ENCODE measurements around the gene NACC2.

The NACC2 gene

GRCh38 chr9:136009516-136009915, 85.6 kb downstream of the NACC2 start:
- no peak overlapping the region for H3K27ac Mint-ChIP-seq
- H3K4me3 Mint-ChIP-seq, result no peak overlapping the region
- ATAC-seq (peak; percentile 29), DNase-seq (no peak)
- no peaks in the 10 kb centered on the region for H3K27me3 Mint-ChIP-seq
- no peaks in the 10 kb centered on the region for H3K4me1 Mint-ChIP-seq
- H3K9me3 Mint-ChIP-seq, result no peaks in the 10 kb centered on the region

GRCh38 chr9:136008693-136008997, 86.4 kb downstream of the NACC2 start:
- ATAC-seq (no peak), DNase-seq (no peak)
- Mint-ChIP-seq H3K27me3 (no peaks in the 10 kb centered on the region), H3K4me1 (no peaks in the 10 kb centered on the region), H3K27ac (no peak overlapping the region), H3K4me3 (no peak overlapping the region), H3K9me3 (no peaks in the 10 kb centered on the region)

- Mint-ChIP-seq H3K27ac (no peak overlapping the region), H3K27me3 (no peaks in the 10 kb centered on the region), H3K4me3 (no peak overlapping the region), H3K9me3 (no peaks in the 10 kb centered on the region), H3K4me1 (no peaks in the 10 kb centered on the region)
- no peak for ATAC-seq
- DNase-seq, result no peak
Observed at GRCh38 chr9:136007934-136008692, 87.0 kb downstream of the NACC2 start.

- Mint-ChIP-seq H3K27me3 (no peaks in the 10 kb centered on the region), H3K27ac (peak overlapping the region in 1 of 2 donors; percentile 9)
- no peak for ATAC-seq
Observed at GRCh38 chr9:136007276-136007933, 87.7 kb downstream of the NACC2 start.

DNA sequence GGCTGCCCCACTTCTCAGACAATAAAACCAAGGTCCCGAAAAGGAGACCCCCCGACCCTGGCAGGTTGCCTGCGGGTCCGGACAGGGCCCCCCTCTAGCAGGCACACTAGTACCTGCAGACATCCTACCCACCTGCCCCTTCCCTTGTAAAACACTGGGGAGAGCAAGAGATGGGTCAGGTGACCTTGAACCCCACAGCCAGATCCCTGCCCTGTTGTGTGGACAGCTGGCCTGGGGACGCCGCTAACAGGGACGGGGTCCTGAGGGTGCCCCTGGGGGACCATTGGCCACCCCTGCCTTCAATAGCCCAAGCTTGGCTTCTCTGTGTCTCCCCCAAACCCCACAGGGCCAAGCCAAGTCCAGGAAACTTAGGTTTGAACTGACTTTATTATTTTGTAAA, 88.9 kb downstream of the NACC2 start:
- DNase-seq, result no peak
- no peak overlapping the region for H3K4me3 Mint-ChIP-seq
- H3K27me3 Mint-ChIP-seq, result no peaks in the 10 kb centered on the region
- H3K9me3 Mint-ChIP-seq, result no peaks in the 10 kb centered on the region
- H3K4me1 Mint-ChIP-seq, result no peaks in the 10 kb centered on the region
- ATAC-seq, result no peak
- no peak overlapping the region for H3K27ac Mint-ChIP-seq

More at GRCh38 chr9:136007276-136007933, 87.7 kb downstream of the NACC2 start:
- Mint-ChIP-seq H3K9me3 (no peaks in the 10 kb centered on the region), H3K4me1 (no peaks in the 10 kb centered on the region), H3K4me3 (no peak overlapping the region)
- DNase-seq, result no peak

- no peak for DNase-seq
- Mint-ChIP-seq H3K4me3 (no peak overlapping the region), H3K4me1 (no peaks in the 10 kb centered on the region), H3K9me3 (no peaks in the 10 kb centered on the region), H3K27me3 (no peaks in the 10 kb centered on the region), H3K27ac (no peak overlapping the region)
- ATAC-seq, result no peak
Observed at GRCh38 chr9:136004712-136005111, 90.4 kb downstream of the NACC2 start.

GRCh38 chr9:136004219-136004618, 90.9 kb downstream of the NACC2 start:
- Mint-ChIP-seq H3K27me3 (no peaks in the 10 kb centered on the region), H3K9me3 (no peaks in the 10 kb centered on the region), H3K27ac (no peak overlapping the region), H3K4me1 (no peaks in the 10 kb centered on the region), H3K4me3 (no peak overlapping the region)
- DNase-seq (no peak), ATAC-seq (no peak)

DNA sequence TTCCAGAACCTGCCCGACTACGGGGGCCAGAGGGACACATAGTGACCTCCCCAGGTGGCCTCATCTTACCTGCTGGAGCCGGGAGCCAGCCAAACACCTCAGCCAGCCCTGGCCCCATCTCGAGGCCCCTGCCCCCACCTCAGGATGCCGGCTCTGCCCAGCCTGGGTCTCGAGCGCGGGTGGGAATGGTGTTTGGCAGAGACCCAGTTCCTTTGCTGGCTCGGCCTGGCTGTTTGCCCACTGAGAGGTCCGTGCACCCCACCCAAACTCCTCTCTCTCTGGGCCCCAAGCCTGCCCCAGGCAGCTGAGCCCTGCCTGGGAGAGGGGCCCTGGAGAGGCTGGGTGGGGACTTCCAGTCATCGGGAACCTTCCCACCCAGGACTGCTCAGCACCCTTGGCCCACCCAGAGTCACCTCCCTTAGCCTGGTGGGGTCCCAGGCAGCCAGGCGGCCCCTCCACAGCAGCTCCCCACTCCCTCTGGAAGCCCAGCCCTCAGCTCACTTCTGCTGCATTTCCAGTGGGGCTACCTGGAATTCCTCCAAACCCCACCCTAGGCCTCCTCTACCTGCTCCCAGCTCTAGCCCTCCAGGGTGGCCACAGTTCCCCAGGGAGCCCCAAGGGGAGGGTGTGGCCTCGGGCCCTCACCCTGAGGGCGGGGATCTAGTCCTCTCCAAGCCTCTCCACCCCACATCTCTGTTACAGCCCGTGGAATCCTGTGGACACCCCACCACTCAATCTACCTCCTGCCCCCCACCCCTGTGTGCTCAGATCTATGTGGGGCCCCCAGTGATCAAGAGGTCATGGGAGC, 91.5 kb downstream of the NACC2 start:
- no peaks in the 10 kb centered on the region for H3K27me3 Mint-ChIP-seq
- no peak for DNase-seq
- peak; percentile 17 for ATAC-seq
- no peaks in the 10 kb centered on the region for H3K9me3 Mint-ChIP-seq
- no peak overlapping the region for H3K27ac Mint-ChIP-seq
- no peak overlapping the region for H3K4me3 Mint-ChIP-seq
- no peaks in the 10 kb centered on the region for H3K4me1 Mint-ChIP-seq

DNA sequence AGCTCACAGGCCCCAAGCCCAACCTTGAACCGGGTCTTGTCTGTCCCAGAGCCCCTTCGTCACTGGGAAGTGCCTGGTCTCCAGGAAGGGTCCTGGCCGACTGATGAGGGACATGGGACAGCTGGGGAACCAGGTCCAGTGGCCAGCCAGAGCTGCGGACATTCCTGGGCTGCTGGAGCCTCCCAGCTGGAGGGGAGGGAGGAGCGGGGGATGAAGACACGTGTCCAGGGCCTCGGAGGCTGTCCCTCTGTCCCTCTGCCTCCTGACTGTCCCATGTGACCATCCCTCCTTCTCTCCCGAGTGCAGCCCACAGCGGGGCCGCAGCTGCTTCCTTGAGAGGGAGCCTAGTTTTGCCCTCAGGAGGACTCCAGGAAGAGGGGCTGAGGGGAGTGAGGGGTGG, 92.2 kb downstream of the NACC2 start:
- Mint-ChIP-seq H3K4me1 (no peaks in the 10 kb centered on the region), H3K4me3 (no peak overlapping the region), H3K27me3 (no peaks in the 10 kb centered on the region), H3K9me3 (no peaks in the 10 kb centered on the region), H3K27ac (no peak overlapping the region)
- no peak for DNase-seq
- no peak for ATAC-seq

- no peak overlapping the region for H3K27ac Mint-ChIP-seq
- DNase-seq (no peak), ATAC-seq (no peak)
- no peaks in the 10 kb centered on the region for H3K4me1 Mint-ChIP-seq
- H3K4me3 Mint-ChIP-seq, result no peak overlapping the region
- H3K27me3 Mint-ChIP-seq, result no peaks in the 10 kb centered on the region
- no peaks in the 10 kb centered on the region for H3K9me3 Mint-ChIP-seq
Observed at GRCh38 chr9:136002215-136002614, 92.9 kb downstream of the NACC2 start.

DNA sequence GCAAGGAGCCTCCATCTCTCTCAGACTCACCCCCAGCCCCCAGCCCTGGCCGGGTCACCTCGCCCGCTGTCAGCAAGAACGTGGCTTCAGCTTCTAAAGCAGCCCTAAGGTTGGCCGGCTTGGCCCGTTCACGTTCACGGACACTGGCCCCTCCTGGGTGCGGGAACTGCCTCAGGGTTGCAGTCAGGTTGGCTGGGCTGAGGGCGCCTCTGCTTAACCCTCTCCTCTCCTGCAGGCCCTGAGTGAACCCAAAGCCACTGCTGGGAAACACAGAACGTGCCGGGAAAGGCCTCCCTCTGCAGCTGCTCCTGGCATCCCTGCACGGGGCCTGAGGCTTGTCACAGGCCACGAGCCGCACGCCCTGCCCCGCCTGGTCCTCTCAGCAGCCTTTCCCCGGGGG, 93.9 kb downstream of the NACC2 start:
- H3K27ac Mint-ChIP-seq, result no peak overlapping the region
- ATAC-seq, result no peak
- H3K4me1 Mint-ChIP-seq, result no peaks in the 10 kb centered on the region

GRCh38 chr9:135998410-135999071, 96.5 kb downstream of the NACC2 start:
- H3K27ac Mint-ChIP-seq, result peak overlapping the region in 1 of 2 donors; percentile 42
- ATAC-seq (no peak), DNase-seq (no peak)
- H3K27me3 Mint-ChIP-seq, result no peaks in the 10 kb centered on the region
- peaks cover 11% of the 10 kb centered on the region for H3K4me1 Mint-ChIP-seq
- no peak overlapping the region for H3K4me3 Mint-ChIP-seq
- H3K9me3 Mint-ChIP-seq, result no peaks in the 10 kb centered on the region

More for the DNA sequence above, 93.9 kb downstream of the NACC2 start:
- H3K4me3 Mint-ChIP-seq, result no peak overlapping the region
- no peak for DNase-seq
- H3K27me3 Mint-ChIP-seq, result no peaks in the 10 kb centered on the region
- no peaks in the 10 kb centered on the region for H3K9me3 Mint-ChIP-seq

DNA sequence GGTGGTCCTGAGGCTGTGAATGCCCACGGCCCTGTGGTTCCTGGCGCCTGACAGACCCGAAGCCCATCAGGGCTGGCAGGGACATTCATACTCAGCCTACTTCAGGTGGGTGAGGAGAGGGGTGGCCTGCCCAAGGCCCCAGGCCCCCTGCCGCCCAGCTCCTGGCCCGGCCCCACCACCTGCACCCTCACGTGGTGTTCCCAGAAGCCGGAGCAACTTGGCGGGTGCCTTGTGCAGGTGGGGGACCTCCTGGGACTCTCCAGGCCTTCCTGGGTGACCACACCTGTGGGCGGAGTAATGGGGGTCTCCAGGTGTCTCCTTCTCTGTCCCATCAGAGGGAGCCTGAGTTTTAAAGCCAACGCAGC, 97.1 kb downstream of the NACC2 start:
- Mint-ChIP-seq H3K4me3 (no peak overlapping the region), H3K4me1 (peaks cover 11% of the 10 kb centered on the region), H3K27ac (no peak overlapping the region), H3K9me3 (no peaks in the 10 kb centered on the region), H3K27me3 (no peaks in the 10 kb centered on the region)
- no peak for DNase-seq
- no peak for ATAC-seq

GRCh38 chr9:135997090-135998015, 97.7 kb downstream of the NACC2 start:
- Mint-ChIP-seq H3K4me1 (peaks cover 18% of the 10 kb centered on the region), H3K4me3 (no peak overlapping the region), H3K27me3 (no peaks in the 10 kb centered on the region), H3K27ac (peak overlapping the region in 1 of 2 donors; percentile 46), H3K9me3 (no peaks in the 10 kb centered on the region)
- ATAC-seq (no peak), DNase-seq (no peak)

- no peaks in the 10 kb centered on the region for H3K27me3 Mint-ChIP-seq
- no peak overlapping the region for H3K4me3 Mint-ChIP-seq
- H3K4me1 Mint-ChIP-seq, result peaks cover 33% of the 10 kb centered on the region
- H3K9me3 Mint-ChIP-seq, result no peaks in the 10 kb centered on the region
- no peak for DNase-seq
- no peak for ATAC-seq
- H3K27ac Mint-ChIP-seq, result no peak overlapping the region
Observed at GRCh38 chr9:135995816-135996215, 99.3 kb downstream of the NACC2 start.
